ENCODE results near the gene GPHN.

GPHN gene

DNA sequence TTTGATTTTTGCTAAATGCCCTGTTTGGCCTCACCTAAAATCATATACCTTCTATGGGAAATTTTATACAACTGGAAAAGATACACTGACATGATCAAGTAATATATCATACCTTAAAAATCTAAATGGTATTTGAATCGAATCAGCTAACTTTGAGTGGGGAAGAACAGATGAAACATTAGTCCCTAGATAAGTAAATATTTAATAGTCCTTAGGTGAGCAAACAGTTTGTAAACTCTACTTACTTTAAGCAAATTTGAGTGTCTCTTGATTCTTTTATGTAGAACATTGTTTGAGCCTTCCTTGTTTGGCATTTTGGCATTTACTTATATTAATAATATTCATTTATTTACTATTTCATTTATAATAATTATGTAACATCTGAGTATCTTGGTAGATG lies 485.6 kb downstream of the GPHN start:
- Histone ChIP-seq H3K9me3 (no peaks in the 10 kb centered on the region), H3K4me3 (no peak overlapping the region), H3K27ac (no peak overlapping the region), H4K20me1 (no peaks in the 10 kb centered on the region), H3K4me1 (no peaks in the 10 kb centered on the region), H3K27me3 (no peaks in the 10 kb centered on the region), H3K9ac (no peak overlapping the region), H3K36me3 (no peaks in the 10 kb centered on the region), H3K4me2 (no peak overlapping the region)
- no peak for TF ChIP-seq Cebpa-rat (IDR thresholded peaks at IDR 0.05)

DNA sequence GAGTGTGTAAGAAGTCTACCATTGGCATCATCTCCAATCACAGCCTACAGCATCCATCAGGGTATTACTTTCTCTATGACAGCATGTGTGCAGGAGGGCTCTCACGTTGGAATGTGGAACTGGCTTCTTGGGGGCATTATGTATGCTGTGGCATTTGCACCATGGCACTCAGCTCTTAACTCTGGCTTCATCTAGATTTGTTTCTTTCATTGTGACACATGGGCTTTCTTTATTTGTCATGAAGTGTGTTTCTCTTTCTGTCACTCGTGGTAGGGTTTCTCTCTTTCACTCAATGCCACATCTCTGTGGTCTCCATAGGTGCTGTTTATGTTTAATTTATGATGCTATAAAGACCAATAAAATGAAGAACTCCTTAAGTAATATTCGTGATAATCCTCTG lies 490.1 kb downstream of the GPHN start:
- no peak for TF ChIP-seq Cebpa-rat (IDR thresholded peaks at IDR 0.05)
- no peaks in the 10 kb centered on the region for H3K4me1 ChIP-seq
- no peaks in the 10 kb centered on the region for H3K9me3 ChIP-seq
- H3K4me3 ChIP-seq = no peak overlapping the region
- no peaks in the 10 kb centered on the region for H3K27me3 ChIP-seq
- no peaks in the 10 kb centered on the region for H4K20me1 ChIP-seq
- H3K9ac ChIP-seq = no peak overlapping the region
- no peak overlapping the region for H3K4me2 ChIP-seq
- H3K27ac ChIP-seq = no peak overlapping the region
- no peaks in the 10 kb centered on the region for H3K36me3 ChIP-seq

DNA sequence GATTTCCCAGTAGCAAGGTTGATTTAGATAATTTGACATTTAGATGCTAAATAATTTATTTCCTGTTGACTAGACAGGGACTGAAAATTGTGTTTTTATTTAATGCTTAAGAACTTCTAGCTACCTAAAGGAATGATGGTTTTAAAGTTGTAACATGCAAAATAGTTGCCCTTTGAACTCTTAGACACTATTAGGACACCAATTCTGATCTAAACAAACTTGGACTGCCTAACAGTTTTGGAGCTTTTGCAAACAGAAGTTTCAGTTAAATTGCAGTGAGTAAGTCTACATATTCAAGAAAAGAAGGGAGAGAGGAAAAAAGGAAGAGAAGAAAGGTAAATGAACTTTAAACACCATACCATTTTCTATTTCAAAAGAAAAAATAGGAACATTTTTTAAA lies 492.0 kb downstream of the GPHN start:
- Histone ChIP-seq H3K4me1 (no peaks in the 10 kb centered on the region), H3K27ac (no peak overlapping the region), H3K36me3 (no peaks in the 10 kb centered on the region), H3K4me2 (no peak overlapping the region), H3K9ac (no peak overlapping the region), H3K27me3 (no peaks in the 10 kb centered on the region), H3K4me3 (no peak overlapping the region), H4K20me1 (no peaks in the 10 kb centered on the region), H3K9me3 (no peaks in the 10 kb centered on the region)
- TF ChIP-seq Cebpa-rat (IDR thresholded peaks at IDR 0.05) = no peak

DNA sequence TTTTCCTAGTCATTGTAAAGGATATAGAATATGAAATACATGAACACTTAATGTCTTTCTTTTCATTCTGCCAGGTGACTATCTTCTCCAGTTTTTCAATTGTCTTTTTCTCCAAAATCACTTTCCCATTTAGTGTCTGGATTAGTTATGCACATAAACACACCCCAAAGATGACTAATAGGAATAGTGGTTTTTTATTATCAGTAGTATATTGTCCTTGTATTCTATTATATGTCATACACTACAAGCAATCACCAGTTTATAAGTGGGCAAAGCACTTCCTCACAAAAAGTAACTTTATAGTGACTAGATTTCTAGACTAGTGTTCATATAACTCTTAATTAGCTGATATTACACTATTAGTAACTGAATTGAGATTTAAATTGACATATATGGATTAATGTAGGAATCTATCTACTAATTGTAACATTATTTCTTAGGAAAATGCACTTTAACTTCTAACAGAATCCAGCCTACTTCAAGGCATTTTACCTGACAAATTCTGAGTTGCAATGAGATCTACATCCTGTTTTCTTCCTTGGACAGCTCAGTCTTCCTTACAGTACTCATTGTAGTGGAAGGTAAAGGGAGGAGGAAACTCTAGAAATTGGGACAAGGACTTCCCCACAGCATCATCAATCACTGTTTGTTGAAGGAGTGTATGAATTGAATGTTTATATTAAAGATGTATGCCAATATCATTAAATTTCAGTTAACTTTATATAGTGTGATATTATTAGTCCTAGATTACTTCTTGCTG lies 495.2 kb downstream of the GPHN start:
- Histone ChIP-seq H3K27me3 (no peaks in the 10 kb centered on the region), H3K4me2 (no peak overlapping the region), H3K9me3 (no peaks in the 10 kb centered on the region), H3K4me3 (no peak overlapping the region), H3K4me1 (no peaks in the 10 kb centered on the region), H3K9ac (no peak overlapping the region), H3K36me3 (no peaks in the 10 kb centered on the region), H3K27ac (no peak overlapping the region), H4K20me1 (no peaks in the 10 kb centered on the region)
- no peak for TF ChIP-seq Cebpa-rat (IDR thresholded peaks at IDR 0.05)

DNA sequence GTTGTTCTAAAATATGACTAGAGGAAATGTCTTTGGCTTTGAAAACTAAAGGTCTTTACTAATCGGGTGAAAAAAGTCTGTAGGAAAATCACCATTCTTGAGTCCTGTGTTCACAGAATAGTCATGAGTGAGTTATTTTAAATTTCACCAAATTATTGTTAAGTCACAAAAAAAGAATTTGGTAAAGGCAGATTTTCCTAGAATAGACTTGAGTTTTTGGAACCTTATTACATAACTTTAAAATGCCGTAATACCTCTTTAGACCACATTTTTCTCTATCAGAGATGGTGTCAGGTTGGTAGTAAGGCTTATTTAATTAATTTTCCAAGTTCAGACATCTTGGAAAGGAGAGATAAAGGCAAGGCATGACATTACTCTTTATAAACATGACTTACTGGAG lies 496.6 kb downstream of the GPHN start:
- Histone ChIP-seq H3K4me3 (no peak overlapping the region), H3K27me3 (no peaks in the 10 kb centered on the region), H4K20me1 (no peaks in the 10 kb centered on the region), H3K36me3 (no peaks in the 10 kb centered on the region), H3K9me3 (0 out of 2 replicates have a peak, but pooled peaks cover under 1% of the 10 kb centered on the region), H3K27ac (no peak overlapping the region), H3K4me2 (no peak overlapping the region), H3K9ac (no peak overlapping the region), H3K4me1 (peaks cover 1% of the 10 kb centered on the region; the same call in 1 of the 2 replicates)
- TF ChIP-seq Cebpa-rat (IDR thresholded peaks at IDR 0.05) = no peak

DNA sequence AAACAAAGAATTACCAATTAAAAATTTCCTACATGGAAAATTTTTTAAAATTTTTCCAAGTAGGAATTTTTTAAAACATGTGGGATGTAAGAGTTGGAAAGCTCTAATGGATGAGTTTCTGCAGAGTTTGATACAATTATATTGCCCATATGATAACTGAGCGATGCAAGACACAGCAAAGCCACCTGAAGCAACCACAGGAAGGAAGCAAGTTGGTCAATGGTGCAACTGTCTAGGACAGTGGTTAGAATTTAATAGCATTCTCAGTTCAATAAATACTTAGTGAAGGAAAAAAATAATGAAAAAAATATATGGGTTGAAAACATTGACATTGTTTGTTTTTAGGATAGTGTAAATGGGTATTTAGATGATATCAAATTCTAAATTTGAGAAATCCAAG lies 502.7 kb downstream of the GPHN start:
- Histone ChIP-seq H3K4me1 (peaks cover 21% of the 10 kb centered on the region), H3K27me3 (no peaks in the 10 kb centered on the region), H3K4me2 (peak overlapping the region; percentile 38), H4K20me1 (no peaks in the 10 kb centered on the region), H3K36me3 (no peaks in the 10 kb centered on the region), H3K9me3 (0 out of 2 replicates have a peak, but pooled peaks cover 5% of the 10 kb centered on the region), H3K9ac (no peak overlapping the region), H3K4me3 (no peak overlapping the region), H3K27ac (no peak overlapping the region)
- no peak for TF ChIP-seq Cebpa-rat (IDR thresholded peaks at IDR 0.05)

DNA sequence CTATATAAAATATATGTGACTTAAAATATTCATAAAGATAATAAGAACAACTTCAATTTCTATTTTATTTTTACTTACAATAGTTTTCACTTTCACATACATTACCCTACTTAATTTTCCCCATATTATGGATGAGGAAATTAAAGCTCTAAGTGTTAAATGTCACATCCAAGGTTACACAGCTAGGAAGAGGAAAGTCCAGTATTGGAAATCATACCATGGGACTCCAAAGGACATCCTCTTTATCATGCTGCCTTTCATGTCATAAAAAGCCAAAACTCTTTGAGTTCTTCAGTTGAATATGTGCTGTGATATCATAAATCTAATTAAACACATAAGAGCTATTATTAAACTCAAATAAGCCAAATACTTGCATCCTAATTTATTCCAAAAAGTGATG lies 508.9 kb downstream of the GPHN start:
- Histone ChIP-seq H3K4me1 (peaks cover 25% of the 10 kb centered on the region), H3K27ac (no peak overlapping the region), H3K27me3 (no peaks in the 10 kb centered on the region), H3K4me2 (no peak overlapping the region), H3K9ac (no peak overlapping the region), H3K36me3 (no peaks in the 10 kb centered on the region), H4K20me1 (no peaks in the 10 kb centered on the region), H3K4me3 (no peak overlapping the region), H3K9me3 (no peaks in the 10 kb centered on the region)
- TF ChIP-seq Cebpa-rat (IDR thresholded peaks at IDR 0.05) = no peak

DNA sequence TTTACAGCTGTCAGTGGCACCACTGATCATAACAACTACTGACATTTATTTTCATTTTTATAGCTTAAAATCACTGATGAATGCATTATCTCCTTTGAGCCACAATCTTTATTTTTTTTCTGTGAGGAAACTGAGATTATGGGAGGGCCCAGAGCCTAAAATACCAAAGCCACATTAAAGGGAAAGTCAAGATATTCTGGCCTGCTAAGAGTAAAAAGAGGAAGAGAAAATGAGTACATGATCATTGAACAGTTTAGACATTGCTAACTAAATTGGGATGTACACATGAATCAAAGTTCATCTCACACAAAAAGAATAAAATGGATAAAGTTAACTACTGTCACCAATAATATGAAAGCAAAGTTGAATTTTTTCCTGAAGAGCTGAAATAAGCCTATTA lies 510.8 kb downstream of the GPHN start:
- Histone ChIP-seq H3K36me3 (no peaks in the 10 kb centered on the region), H3K4me3 (no peak overlapping the region), H3K9ac (no peak overlapping the region), H3K4me1 (peaks cover 25% of the 10 kb centered on the region), H3K27me3 (no peaks in the 10 kb centered on the region), H3K9me3 (no peaks in the 10 kb centered on the region), H4K20me1 (no peaks in the 10 kb centered on the region), H3K4me2 (peak overlapping the region; percentile 66), H3K27ac (peak overlapping the region; percentile 44; the same call in 1 of the 2 replicates)
- TF ChIP-seq Cebpa-rat (IDR thresholded peaks at IDR 0.05) = no peak

DNA sequence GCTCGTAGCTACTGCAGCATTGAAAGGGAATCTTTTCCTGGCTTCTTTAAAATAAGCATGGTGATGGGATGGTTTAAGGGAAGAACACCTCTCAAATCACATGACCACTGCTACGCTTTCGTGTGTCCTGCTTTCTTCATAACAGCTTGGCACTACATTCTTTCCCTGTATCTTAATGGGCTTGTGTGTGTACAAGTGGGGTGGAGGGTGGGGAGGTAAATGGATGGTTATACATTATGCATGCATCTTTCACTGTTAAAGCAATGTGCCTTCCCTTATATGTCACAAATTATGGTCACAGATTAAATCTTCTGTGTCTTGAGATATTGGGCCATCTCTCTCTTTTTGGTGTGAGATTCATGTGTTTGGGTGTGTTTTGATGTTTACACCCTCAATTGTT lies 511.8 kb downstream of the GPHN start:
- Histone ChIP-seq H3K36me3 (no peaks in the 10 kb centered on the region), H3K27me3 (no peaks in the 10 kb centered on the region), H3K4me1 (peaks cover 25% of the 10 kb centered on the region), H3K27ac (no peak overlapping the region), H3K9ac (no peak overlapping the region), H3K4me2 (peak overlapping the region; percentile 66), H4K20me1 (no peaks in the 10 kb centered on the region), H3K9me3 (peaks cover 5% of the 10 kb centered on the region; the same call in 1 of the 2 replicates), H3K4me3 (no peak overlapping the region)
- no peak for TF ChIP-seq Cebpa-rat (IDR thresholded peaks at IDR 0.05)

DNA sequence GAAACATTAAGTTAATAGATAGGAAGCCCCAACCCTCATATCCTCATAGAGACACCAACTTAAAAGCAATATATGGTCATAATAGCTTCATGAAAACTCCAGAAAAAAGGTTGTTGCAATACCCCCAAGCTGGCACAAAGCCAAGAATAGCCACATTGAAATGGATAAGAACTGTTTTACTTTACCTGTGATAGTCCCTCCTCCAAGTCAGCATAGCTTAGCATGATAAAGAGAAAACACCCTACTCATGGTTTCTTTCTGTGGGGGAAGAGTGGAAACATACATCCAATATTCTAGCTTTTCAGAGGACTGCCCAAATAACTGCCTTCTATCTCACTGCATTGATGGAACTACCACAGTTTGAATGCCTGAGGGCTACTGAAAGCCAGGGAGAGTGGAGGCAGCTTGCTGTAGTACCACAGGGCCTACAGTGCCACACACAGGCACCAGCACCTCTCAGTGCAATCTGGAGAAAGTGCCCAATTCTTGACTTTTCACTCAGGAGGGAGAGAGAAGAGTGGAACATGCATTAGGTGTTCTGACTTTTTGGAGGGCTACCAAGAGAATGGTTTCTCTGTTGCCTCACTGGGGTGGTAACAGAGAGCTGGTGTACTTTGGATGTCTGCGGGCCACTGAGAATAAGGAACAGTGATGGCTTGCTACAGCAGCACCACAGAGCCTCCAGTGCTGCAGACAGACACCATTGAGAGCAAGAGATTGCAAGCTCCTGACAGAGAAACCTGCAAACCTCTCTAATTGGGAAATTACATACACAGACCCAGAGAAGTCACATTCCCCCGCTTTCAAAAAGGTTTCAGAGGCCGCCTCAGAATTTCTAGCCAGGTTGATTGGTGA lies 524.2 kb downstream of the GPHN start:
- Histone ChIP-seq H3K4me3 (no peak overlapping the region), H3K27ac (no peak overlapping the region), H3K4me1 (no peaks in the 10 kb centered on the region), H3K9me3 (peaks cover 21% of the 10 kb centered on the region), H3K36me3 (no peaks in the 10 kb centered on the region), H4K20me1 (no peaks in the 10 kb centered on the region), H3K4me2 (no peak overlapping the region), H3K9ac (no peak overlapping the region), H3K27me3 (no peaks in the 10 kb centered on the region)
- no peak for TF ChIP-seq Cebpa-rat (IDR thresholded peaks at IDR 0.05)
